Measurements from ENCODE around the gene CD22. TPM values are rescaled to one million over a fixed set of nuclear protein-coding genes. Genes with fewer than 3 reads are reported as not detected.
"Not testable (repeated sequence)": the region's sequence is repeated elsewhere in the genome, so short reads cannot be mapped to it uniquely, and the experiment has no call there.

The CD22 gene
- total and polyA plus RNA-seq, 7 donors: 0.11 to 3.2 (median 0.32) TPM

DNA sequence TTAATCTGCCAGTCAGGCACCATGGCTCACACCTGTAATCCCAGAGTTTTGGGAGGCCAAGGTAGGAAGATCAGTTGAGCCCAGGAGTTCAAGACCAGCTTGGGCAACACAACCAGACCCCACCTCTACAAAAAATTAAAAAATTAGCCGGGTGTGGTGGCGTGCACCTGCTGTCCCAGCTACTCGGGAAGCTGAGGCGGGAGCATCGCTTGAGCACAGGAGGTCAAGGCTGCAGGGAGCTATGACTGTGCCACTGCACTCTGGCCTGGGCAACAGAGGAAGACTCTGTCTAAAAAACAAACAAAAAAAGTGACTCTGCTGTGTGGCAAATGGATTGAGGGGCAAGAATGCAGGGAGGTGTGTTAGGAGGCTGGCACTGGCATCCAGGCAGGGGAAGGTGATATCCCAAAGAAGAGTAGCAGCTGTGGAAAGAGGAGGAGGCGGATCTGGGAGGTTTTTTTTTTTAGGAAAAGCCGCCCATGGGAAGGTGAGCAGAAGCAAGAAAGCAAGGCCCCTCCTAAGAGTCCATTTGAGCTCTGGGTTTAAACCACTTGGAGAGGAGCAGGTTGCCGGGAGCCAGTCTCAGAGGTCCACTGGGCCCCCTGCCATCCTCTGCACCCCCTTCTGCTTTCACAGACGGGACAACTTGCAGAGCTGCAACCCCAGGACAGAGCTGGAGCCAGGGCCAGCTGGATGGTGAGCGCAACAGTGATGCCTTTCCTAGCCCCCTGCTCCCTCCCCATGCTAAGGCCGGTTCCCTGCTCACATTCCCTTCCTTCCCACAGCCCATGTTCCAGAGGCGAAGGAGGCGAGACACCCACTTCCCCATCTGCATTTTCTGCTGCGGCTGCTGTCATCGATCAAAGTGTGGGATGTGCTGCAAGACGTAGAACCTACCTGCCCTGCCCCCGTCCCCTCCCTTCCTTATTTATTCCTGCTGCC is 44.6 kb upstream of the CD22 start:
- WGBS, 3 donors: 65 to 74% (median 67%) methylated on average over 16 to 17 of the region's 17 CpGs
- H3K27me3 ChIP-seq (ENCODE audit: insufficient read depth in 3 of 3, low read length in 2 of 3): no peaks in the 10 kb centered on the region
- H3K4me1 ChIP-seq: no peaks in the 10 kb centered on the region
- no peak for ATAC-seq
- no peak overlapping the region for H3K27ac ChIP-seq
- DNase-seq: no peak
- no peaks in the 10 kb centered on the region for H3K9me3 ChIP-seq
- H3K36me3 ChIP-seq (ENCODE audit: insufficient read depth in 1 of 2, low read depth in 1 of 2): peaks cover 0 to 8% of the 10 kb centered on the region in 2 donors
- TF ChIP-seq, protein P1, sequence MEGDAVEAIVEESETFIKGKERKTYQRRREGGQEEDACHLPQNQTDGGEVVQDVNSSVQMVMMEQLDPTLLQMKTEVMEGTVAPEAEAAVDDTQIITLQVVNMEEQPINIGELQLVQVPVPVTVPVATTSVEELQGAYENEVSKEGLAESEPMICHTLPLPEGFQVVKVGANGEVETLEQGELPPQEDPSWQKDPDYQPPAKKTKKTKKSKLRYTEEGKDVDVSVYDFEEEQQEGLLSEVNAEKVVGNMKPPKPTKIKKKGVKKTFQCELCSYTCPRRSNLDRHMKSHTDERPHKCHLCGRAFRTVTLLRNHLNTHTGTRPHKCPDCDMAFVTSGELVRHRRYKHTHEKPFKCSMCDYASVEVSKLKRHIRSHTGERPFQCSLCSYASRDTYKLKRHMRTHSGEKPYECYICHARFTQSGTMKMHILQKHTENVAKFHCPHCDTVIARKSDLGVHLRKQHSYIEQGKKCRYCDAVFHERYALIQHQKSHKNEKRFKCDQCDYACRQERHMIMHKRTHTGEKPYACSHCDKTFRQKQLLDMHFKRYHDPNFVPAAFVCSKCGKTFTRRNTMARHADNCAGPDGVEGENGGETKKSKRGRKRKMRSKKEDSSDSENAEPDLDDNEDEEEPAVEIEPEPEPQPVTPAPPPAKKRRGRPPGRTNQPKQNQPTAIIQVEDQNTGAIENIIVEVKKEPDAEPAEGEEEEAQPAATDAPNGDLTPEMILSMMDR (IDR thresholded peaks at IDR 0.05): no peak
- intact Hi-C loops (cut with DNase I): no loop called here
- no peak overlapping the region for H3K4me3 ChIP-seq

DNA sequence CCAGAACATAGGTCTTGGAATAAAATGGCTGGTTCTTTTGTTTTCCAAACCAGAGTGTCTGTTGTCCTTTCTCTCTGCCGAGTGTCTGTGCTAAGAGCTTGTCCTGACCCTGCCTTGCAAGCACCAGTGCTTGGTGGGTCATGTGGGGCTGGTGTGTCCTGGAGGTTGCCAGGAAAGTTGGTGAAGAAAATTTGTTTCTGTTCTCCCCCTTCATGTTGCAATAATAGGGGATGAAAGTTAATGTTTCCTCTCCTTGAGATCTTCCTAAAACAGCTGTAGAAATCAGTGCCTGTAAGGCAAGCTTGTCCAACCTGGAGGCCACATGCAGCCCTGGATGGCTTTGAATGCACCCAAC is 43.9 kb upstream of the CD22 start:
- Histone ChIP-seq H3K27ac (no peak overlapping the region), H3K4me3 (no peak overlapping the region), H3K27me3 (ENCODE audit: insufficient read depth in 3 of 3, low read length in 2 of 3) (no peaks in the 10 kb centered on the region), H3K9me3 (no peaks in the 10 kb centered on the region), H3K36me3 (ENCODE audit: insufficient read depth in 1 of 2, low read depth in 1 of 2) (peaks cover 0 to 2% of the 10 kb centered on the region in 2 donors), H3K4me1 (no peaks in the 10 kb centered on the region)
- intact Hi-C loops (cut with DNase I): no loop called here
- TF ChIP-seq, protein P1 (IDR thresholded peaks at IDR 0.05): no peak
- no peak for DNase-seq
- WGBS, 3 donors: 14 to 36% (median 31%) methylated on average over 1 of the region's 1 CpG
- ATAC-seq: no peak

DNA sequence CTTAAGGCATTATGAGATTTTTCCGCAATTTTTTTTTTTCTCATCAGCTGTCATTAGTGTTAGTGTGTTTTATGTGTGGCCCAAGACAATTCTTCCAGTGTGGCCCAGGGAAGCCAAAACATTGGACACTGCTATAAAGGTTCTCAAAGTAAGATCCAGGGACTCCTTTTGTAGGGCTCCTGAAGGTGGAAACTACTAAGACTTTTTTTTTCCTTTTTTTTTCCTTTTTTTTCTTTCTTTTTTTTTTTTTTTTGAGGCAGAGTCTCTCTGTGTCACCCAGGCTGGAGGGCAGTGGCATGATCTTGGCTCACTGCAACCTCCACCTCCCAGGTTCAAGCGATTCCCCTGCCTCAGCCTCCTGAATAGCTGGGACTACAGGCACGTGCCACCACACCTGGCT is 43.5 kb upstream of the CD22 start:
- H3K4me3 ChIP-seq; intact Hi-C loops (cut with DNase I); ATAC-seq; H3K9me3 ChIP-seq; DNase-seq; H3K27ac ChIP-seq; H3K27me3 ChIP-seq (ENCODE audit: insufficient read depth in 3 of 3, low read length in 2 of 3); H3K36me3 ChIP-seq (ENCODE audit: insufficient read depth in 1 of 2, low read depth in 1 of 2); H3K4me1 ChIP-seq: not testable (repeated sequence)
- 90 to 91% (median 90%) methylated on average over 3 of the region's 3 CpGs for WGBS, 3 donors

DNA sequence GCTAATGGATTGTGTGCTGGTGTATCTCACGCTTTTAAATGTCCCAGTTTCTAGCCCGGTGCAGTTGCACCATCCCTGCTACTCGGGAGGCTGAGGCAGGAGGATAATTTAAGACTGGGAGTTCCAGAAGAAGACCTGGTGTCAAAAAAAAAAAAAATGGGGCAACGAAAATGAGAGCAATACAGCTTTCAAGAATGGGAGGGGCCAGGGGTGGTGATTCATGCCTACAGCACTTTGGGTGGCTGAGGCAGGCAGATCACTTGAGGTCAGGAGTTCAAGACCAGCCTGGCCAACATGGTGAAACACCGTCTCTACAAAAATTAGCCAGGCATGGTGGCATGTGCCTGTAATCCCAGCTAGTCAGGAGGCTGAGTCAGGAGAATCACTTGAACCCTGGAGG is 42.9 kb upstream of the CD22 start:
- ATAC-seq; H3K36me3 ChIP-seq (ENCODE audit: insufficient read depth in 1 of 2, low read depth in 1 of 2); H3K27me3 ChIP-seq (ENCODE audit: insufficient read depth in 3 of 3, low read length in 2 of 3); H3K9me3 ChIP-seq; H3K4me3 ChIP-seq; H3K27ac ChIP-seq; intact Hi-C loops (cut with DNase I); H3K4me1 ChIP-seq; DNase-seq: not testable (repeated sequence)
- WGBS, 3 donors: 69 to 85% (median 70%) methylated on average over 5 of the region's 5 CpGs

DNA sequence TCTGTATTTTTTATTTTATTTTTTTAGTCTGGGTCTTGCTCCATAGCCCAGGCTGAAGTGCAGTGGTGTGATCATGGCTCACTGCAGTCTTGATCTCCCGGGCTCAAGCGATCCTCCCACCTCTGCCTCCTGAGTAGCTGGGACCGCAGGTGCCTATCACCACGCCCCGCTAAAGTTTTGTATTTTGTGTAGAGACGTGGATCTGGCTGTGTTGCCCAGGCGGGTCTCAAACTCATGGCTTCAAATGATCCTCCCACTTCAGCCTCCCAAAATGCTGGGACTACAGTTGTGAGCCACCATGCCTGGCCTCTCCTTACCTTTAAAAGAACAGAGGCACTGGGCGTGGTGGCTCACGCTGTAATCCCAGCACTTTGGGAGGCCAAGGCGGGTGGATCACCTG is 41.3 kb upstream of the CD22 start:
- Histone ChIP-seq H3K27me3 (ENCODE audit: insufficient read depth in 3 of 3, low read length in 2 of 3) (no peaks in the 10 kb centered on the region), H3K4me1 (no peaks in the 10 kb centered on the region), H3K4me3 (no peak overlapping the region), H3K36me3 (ENCODE audit: insufficient read depth in 1 of 2, low read depth in 1 of 2) (no peaks in the 10 kb centered on the region), H3K9me3 (no peaks in the 10 kb centered on the region), H3K27ac (no peak overlapping the region)
- DNase-seq (no peak), ATAC-seq (no peak)
- TF ChIP-seq, protein P1 (IDR thresholded peaks at IDR 0.05): no peak
- WGBS, 3 donors: 89 to 94% (median 90%) methylated on average over 9 to 10 of the region's 10 CpGs
- intact Hi-C loops (cut with DNase I): no loop called here

Data from psoas muscle (tissue), 8 donors.